Muscle of back (tissue), 11 donors: ENCODE measurements around the gene VAV1. TPM values are rescaled to one million over a fixed set of nuclear protein-coding genes. Genes with fewer than 3 reads are reported as not detected.
"Not testable (repeated sequence)": the region's sequence is repeated elsewhere in the genome, so short reads cannot be mapped to it uniquely, and the experiment has no call there.

Experiments
- DNase-seq, 3 donors: peaks; one replicate each; pipeline versions ENCODE4 v3.0.0 to v3.0.0-alpha.2; 2013
- polyA plus RNA-seq, 10 donors: library from polyadenylated mRNA; unstranded; fragments of 120-200 nt; gene quantifications; one replicate each; pipeline ENCODE4 v1.2.1, GENCODE V29; 2013; ENCODE audit not compliant: insufficient read length in 10 of 10

The VAV1 gene
- polyA plus RNA-seq, 10 donors = 1.6 to 4.8 (median 2.5) TPM

DNA sequence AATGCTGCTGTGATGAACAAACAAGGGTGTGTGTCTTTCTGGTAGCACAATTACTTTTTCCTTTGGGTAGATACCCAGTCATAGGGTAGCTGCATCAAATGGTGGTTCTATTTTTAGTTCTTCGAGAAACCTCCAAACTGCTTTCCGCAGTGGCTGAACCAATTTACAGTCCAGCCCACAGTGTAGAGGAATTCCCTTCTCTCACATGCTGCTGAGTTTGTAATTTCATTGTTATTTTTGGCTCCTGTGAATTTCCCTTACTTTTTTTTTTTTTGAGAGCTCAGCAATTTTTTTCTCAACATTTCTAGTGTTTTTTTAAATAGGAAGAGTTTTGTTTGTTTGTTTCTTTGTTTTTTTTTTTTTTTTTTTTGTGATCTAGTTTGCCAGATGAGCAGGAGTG is 77.4 kb downstream of the VAV1 start:
- DNase-seq = peak in 1 of 3 donors; percentile 31

DNA sequence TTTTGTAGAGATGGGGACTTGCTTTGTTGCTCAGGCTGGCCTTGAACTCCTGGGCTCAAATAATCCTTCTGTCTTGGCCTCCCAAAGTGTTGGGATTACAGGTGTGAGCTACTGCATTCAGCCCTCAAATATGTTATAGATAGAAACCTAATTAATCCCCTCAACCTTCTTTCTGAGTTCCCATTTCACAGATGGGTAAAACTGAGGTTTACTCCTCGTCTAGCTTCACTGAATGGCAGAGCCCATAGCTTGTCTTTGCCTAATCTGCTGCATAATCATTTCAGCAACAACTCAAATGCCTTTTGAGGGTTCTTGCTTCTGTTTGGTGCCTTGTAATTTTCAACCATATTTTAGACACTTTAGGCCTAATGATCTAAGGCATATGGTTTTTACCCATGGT is 78.9 kb downstream of the VAV1 start:
- DNase-seq = no peak

DNA sequence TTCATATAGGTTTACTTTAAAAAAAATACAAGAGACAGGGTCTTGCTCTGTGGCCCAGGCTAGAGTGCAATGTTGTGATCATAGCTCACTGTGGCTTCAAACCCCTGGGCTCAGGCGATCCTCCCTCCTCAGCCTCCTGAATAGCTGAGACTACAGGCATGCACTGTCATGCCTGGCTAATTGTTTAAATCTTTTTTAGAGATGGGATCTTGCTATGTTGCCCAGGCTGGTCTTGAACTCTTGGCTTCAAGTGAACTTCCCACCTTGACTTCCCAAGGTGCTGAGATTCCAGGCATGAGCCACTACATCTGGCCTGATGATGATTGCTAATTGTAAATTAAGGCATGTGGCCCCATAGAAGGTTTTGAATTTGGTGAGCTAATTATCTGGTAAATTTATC is 79.5 kb downstream of the VAV1 start:
- DNase-seq = no peak

DNA sequence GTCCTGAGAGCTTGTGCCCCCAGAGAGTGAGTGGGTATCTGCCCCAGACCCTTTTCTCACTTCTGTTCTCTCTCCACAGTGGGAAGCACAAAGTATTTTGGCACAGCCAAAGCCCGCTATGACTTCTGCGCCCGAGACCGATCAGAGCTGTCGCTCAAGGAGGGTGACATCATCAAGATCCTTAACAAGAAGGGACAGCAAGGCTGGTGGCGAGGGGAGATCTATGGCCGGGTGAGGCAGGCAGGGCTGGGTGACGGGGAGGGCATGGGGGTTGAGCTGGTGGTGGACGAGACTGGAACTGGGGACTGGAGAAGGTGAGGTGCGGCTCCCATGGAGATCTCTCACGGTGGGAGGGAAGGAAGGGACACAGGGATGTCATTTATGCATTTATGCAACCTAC is 81.4 kb downstream of the VAV1 start:
- DNase-seq = no peak

GRCh38 chr19:6854758-6855157 is 82.2 kb downstream of the VAV1 start:
- no peak for DNase-seq

- DNase-seq = no peak
Observed at GRCh38 chr19:6856749-6857372, 84.4 kb downstream of the VAV1 start.

- no peak for DNase-seq
Observed at GRCh38 chr19:6861683-6862286, 89.3 kb downstream of the VAV1 start.

DNA sequence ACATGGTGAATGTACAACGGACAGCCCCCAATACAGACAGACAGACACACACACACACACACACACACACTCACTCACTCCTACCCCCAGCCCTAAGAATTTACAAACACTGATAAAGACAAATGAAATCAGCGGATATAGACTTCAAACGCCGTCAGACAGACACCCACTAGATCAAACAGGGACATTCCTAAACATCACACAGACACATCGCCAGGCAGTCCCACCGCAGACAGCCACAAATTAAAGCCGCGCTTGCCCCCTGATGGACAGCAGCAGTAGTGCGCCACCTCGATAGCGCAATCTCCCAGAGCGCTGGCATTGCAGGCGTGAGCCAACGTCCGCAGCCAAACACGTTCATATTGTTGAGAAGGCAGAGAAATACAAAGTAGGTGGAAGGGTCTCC is 90.2 kb downstream of the VAV1 start:
- peak; percentile 58 to 82 (median 76) for DNase-seq

- DNase-seq = no peak
Observed at GRCh38 chr19:6864325-6864940, 91.9 kb downstream of the VAV1 start.

DNA sequence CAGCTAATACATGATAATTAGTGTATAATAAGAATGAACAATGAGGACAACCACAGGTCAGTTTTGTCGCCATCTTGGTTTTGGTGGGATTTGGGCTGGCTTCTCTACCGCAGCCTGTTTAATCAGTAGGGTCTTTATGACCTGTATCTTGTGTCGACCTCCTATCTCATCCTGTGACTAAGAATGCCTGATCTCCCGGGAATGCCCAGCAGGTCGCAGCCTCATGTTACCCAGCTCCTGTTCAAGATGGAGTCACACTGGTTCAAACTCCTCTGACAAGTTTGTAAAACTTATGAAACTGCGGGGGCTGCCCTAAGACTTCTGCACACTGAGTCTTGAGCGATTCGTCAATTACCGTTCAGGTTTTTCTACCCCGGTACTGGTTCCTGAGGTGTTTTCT is 93.3 kb downstream of the VAV1 start:
- DNase-seq = no peak

DNA sequence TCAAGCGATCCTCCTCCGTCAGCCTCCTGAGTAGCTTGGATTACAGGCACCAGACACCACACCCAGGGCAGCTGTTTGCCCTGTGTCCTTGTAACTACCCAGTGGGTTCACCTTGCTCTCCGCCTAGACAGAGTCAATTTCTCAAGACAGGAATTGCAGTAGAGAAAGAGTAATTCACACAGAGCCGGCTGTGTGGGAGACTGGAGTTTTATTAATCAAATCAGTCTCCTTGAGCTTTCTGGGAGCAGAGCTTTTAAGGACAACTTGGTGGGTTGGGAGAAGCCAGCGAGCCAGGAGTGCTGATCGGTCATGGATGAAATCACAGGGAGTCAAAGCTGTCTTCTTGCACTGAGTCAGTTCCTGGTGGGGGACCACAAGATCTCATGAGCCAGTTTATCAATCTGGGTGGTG is 94.2 kb downstream of the VAV1 start:
- DNase-seq = no peak

GRCh38 chr19:6868351-6868750 is 95.8 kb downstream of the VAV1 start:
- peak in 2 of 3 donors; percentile 10 to 31 for DNase-seq

- DNase-seq = not testable (repeated sequence)
Observed at GRCh38 chr19:6869151-6869882, 96.8 kb downstream of the VAV1 start.

DNA sequence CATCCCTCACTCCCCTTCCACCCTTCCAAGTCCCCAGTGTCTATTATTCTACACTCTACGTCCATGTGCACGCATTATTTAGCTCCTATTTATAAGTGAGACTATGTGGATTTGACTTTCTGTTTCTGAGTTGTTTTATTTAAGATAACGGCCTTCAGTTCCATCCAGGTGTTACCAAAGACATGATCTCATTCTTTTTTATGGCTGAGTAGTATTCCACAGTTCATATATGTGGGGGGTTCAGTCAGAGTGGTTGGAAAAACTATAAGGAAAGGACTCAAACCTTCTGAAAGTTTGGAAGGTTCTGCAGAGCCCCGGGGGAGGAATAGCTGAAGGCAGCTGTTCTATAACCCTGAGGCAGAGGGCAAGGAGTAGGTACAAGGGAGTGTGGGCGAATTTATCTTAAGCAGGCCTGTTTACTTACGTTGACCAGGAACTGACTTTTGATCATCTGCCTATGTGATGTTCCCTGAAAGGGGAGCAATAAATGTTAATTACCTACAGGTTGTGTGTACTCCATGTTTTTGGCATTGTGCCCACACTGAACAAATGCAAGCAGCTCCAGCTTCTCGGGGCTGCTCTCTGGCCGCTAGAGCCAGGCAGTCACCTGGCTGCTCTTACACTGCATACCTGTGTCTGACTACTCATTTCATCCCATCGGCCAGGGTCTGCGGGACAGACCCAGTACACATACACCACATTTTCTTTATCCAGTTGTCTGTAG is 101.4 kb downstream of the VAV1 start:
- DNase-seq = no peak

DNA sequence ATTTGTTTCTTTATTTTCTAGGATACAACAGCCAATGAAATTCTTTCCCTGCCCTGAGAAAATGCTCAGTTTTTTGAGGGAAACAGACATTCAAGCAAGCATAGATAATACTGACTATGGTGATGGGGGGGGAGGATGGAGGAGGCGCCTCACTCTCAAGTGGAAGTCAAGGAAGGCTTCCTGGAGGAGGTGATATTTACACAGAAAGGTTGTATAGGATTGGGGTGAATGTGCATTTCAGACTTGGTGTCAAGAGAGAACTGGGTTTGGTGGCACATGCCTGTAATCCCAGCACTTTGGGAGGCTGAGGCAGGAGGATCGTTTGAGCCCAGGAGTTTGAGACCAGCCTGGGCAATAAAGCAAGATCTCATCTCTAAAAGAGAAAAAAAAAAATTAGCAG is 102.7 kb downstream of the VAV1 start:
- DNase-seq = no peak

DNA sequence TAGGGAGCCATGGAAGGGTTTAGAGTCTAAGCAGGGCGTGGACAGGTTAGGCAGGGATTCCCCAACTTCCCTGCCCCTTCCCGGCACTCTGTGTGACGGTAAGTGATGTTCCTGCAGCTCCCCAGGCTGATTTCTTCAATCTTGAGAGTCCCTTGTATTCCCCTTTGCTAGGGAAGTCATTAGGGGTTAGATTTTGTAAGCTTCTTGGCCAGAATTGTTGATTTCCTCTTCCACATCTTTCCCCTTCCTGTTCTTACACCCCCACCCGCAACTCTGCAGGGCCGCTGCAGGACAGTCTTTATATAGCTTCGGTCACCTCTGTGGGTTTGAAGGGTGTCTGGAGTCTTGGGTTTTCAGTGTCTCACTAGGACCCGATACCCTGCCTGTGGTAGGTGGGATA is 104.2 kb downstream of the VAV1 start:
- DNase-seq = no peak

- no peak for DNase-seq
Observed at GRCh38 chr19:6877766-6878165, 105.3 kb downstream of the VAV1 start.

GRCh38 chr19:6886277-6886897 is 113.9 kb downstream of the VAV1 start:
- no peak for DNase-seq

DNA sequence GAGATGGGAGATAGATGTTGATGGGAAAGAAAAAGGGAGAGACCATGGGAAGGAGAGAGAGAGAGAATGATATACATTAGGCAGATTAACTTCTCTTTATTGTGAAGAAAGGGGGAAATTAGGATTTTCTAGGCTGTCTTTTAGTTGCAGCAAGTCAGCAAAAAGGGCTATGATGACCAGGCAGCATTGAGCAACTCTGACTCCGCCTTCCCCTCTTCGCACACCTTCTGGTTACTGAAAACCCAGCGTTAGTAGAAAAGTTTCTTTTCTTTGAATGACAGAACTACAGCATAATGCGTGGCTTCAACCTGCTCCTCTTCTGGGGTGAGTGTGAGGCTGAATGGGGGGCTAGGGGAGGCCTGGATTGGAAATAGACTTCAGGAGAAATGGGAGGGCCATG is 114.8 kb downstream of the VAV1 start, which contains the start of gene ADGRE1:
TSS of gene ADGRE1 (plus strand) at position 264 of the 400 bp plus-strand sequence. CDS start at position 294, 30 bp downstream.
- DNase-seq = peak in 1 of 3 donors; percentile 18

DNA sequence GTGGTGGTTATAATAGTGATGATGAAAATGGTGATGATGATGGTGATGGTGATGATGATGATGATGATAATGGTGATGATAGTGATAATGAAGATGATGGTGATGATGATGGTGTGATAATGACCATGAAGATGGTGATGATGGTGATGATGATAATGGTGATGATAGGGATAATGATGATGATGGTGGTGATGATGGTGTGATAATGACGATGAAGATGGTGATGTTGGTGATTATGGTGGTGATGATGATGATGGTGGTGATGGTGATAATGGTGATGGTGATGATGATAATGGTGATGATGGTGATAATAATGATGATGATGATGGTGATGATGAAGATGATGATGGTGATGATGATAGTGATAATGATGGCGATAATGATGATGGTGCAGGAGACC is 116.5 kb downstream of the VAV1 start:
- no peak for DNase-seq

- DNase-seq = no peak
Observed at GRCh38 chr19:6890401-6890913, 117.9 kb downstream of the VAV1 start.
